GM21447 (cell line): ENCODE measurements around the gene MBD3L2B.

Source experiments
- ATAC-seq: cut with Tn5 transposase; IDR thresholded peaks from one replicate; pipeline ENCODE4 v1.9.1; 2021; ENCODE audit not compliant: unreplicated experiment

The MBD3L2B gene

GRCh38 chr19:7013678-7014077 is 7.6 kb downstream of the MBD3L2B start:
- no peak for ATAC-seq

- no peak for ATAC-seq
These were observed 10.3 kb downstream of the MBD3L2B start for GRCh38 chr19:7010722-7011593.

GRCh38 chr19:7007859-7008258 is 13.4 kb downstream of the MBD3L2B start:
- ATAC-seq = no peak

GRCh38 chr19:7006135-7006704 is 15.0 kb downstream of the MBD3L2B start:
- ATAC-seq = no peak

- no peak for ATAC-seq
These were observed 16.8 kb downstream of the MBD3L2B start for GRCh38 chr19:7004313-7004931.

GRCh38 chr19:7000816-7001215 is 20.4 kb downstream of the MBD3L2B start:
- ATAC-seq = no peak

GRCh38 chr19:7000333-7000732 is 20.9 kb downstream of the MBD3L2B start:
- no peak for ATAC-seq

GRCh38 chr19:6999933-7000332 is 21.3 kb downstream of the MBD3L2B start:
- no peak for ATAC-seq

- ATAC-seq = no peak
These were observed 23.4 kb downstream of the MBD3L2B start for GRCh38 chr19:6997679-6998445.

- ATAC-seq = no peak
These were observed 24.4 kb downstream of the MBD3L2B start for GRCh38 chr19:6996810-6997209.

GRCh38 chr19:6995054-6995453 is 26.2 kb downstream of the MBD3L2B start:
- no peak for ATAC-seq

- ATAC-seq = no peak
These were observed 33.0 kb downstream of the MBD3L2B start for GRCh38 chr19:6988257-6988656.

GRCh38 chr19:6987850-6988249 is 33.4 kb downstream of the MBD3L2B start:
- ATAC-seq = no peak

GRCh38 chr19:6983448-6983847 is 37.8 kb downstream of the MBD3L2B start:
- no peak for ATAC-seq

- no peak for ATAC-seq
These were observed 41.8 kb downstream of the MBD3L2B start for GRCh38 chr19:6979399-6979798.

GRCh38 chr19:6976197-6976596 is 45.0 kb downstream of the MBD3L2B start:
- ATAC-seq = no peak

GRCh38 chr19:6971366-6971765 is 49.9 kb downstream of the MBD3L2B start:
- ATAC-seq = no peak

- ATAC-seq = no peak
These were observed 50.8 kb downstream of the MBD3L2B start for GRCh38 chr19:6970443-6970842.

GRCh38 chr19:6970021-6970420 is 51.2 kb downstream of the MBD3L2B start:
- ATAC-seq = no peak

- ATAC-seq = no peak
These were observed 51.7 kb downstream of the MBD3L2B start for GRCh38 chr19:6969490-6969889.
